DMS53 treated with DMSO at 0.1 percent for 48 hours (cell line): ENCODE results near the gene ATF7IP.

Source experiments
- DNase-seq: peaks from one replicate; lab custom pipeline; 2025; ENCODE audit not compliant: unreplicated experiment; lab: John Stamatoyannopoulos, UW

The ATF7IP gene

GRCh38 chr12:14410177-14410576 lies 44.7 kb downstream of the ATF7IP start:
- DNase-seq = no peak

GRCh38 chr12:14410841-14411569 lies 45.5 kb downstream of the ATF7IP start:
- DNase-seq = no peak

DNA sequence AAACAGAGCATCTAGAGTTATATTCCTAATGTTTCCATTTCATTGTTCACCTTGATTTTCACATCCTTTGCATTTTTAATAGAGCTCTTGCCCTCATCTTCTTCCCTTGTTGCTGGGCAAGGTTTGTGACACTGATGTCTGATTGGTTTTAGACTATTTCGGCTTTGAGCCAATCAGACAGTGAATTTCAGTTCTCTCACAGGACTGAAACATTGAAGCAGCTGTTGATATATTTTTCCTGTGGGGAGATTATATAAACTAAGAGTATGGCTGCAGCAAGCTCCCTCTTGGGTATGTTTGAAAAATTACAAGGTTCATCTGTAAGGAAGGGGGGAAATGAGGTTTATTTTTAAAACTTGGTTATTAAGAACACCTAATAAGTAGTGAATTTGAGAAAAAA lies 51.2 kb downstream of the ATF7IP start:
- DNase-seq = peak; percentile 78

GRCh38 chr12:14417715-14418114 lies 52.2 kb downstream of the ATF7IP start:
- peak; percentile 51 for DNase-seq

- DNase-seq = no peak
Measured at GRCh38 chr12:14418451-14418890, 53.0 kb downstream of the ATF7IP start.

DNA sequence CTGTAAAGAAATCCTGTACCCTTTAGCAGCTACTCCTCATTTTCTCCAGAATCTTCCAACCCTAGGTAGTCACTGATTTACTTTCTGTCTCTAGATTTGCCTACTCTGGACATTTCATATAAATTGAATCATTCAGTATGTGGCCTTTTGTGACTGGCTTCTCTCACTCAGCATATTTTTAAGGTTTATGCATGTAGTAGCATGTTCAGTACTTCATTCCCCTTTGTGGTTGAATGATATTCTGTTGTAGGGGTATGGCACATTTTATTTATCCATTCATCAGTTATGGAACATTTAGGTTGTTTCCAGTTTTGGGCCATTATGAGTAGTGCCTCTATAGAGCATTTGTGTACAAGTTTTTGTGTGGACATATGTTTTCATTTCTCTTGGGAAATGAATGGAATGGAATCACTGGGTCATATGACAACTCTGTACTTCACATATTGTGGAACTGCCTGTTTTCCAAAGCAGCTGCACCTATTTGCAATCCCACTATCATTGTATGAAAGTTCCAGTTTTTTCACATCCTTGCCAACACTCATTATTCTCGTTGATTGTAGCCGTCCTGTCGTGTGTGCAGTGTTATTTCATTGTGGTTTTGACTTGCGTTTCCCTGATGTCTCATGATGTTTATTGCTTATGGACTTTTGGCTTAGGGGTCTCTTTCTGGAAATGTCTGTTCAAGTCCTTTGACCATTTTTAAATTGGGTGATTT lies 57.2 kb downstream of the ATF7IP start:
- no peak for DNase-seq

DNA sequence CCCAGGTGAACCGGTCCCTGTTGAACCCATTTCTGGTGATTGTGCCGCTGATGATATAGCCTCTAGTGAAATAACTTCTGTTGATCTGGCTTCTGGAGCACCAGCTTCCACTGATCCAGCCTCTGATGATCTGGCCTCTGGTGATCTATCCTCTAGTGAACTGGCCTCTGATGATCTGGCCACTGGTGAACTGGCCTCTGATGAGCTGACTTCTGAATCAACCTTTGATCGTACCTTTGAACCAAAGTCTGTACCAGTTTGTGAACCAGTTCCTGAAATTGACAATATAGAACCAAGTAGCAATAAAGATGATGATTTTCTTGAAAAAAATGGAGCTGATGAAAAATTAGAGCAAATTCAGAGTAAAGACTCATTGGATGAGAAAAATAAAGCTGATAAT lies 59.1 kb downstream of the ATF7IP start:
- DNase-seq = no peak

DNA sequence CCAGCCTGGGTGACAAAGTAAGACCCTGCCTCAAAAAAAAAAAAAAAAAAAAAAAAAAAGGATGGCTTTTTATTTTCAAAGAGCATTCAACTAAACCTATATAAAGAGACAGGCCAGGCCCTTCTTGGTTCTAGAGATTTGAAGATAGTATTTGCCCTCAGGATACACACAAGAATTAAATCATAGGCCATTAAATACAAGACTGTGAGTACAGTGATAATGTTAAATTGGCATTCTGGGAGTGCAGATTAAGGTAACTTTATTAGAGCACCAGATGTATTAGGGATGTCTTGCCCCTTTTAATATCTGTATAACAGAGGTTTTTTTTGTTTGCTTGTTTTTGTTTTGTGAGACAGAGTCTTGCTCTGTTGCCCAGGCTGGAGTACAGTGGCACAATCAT lies 61.3 kb downstream of the ATF7IP start:
- no peak for DNase-seq

DNA sequence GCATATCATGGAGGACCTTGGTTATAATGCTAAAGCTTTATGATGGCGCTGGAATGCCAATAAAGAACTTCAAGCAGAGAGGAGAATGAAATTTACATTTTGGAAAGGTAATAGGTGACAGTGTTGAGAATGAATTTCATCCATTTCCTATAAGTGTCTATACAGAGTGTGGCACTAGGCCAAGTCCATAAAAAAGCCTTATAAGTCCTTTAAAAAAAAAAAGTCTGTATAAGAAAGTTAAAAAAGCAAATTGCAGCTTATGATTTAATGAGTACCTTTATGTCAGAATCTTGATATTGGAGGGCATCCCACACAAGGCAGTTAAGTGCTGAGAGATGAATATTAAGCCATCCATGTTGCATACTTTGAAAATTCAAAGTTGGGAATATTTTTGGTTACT lies 62.4 kb downstream of the ATF7IP start:
- no peak for DNase-seq

DNA sequence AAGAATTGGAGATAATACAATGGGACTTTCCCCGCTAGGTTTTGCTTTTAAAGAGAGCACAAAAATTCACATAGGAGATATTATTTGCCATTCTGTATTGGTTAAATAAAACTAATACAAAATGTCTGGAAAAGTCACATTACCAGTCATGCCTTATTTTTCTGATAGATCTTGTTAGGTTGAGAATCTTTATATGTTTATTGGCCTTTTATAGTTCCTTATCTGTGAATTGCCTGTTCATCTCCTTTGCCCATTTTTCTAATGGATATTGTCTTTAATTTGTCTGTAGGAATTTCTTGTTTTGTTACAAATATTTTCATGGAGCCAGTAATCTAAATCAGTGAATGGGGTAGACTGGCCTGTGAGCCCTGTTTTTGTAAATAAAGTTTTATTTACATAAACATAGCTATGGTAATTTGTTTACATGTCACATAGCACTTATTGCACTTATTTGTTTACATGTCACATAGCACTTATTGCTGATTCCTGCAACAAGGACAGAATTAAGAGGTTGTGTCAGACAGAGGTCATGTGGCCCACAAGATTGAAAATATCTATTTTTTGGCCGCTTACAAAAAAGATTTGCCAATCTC lies 65.0 kb downstream of the ATF7IP start:
- no peak for DNase-seq

GRCh38 chr12:14431975-14432374 lies 66.5 kb downstream of the ATF7IP start:
- DNase-seq = no peak

DNA sequence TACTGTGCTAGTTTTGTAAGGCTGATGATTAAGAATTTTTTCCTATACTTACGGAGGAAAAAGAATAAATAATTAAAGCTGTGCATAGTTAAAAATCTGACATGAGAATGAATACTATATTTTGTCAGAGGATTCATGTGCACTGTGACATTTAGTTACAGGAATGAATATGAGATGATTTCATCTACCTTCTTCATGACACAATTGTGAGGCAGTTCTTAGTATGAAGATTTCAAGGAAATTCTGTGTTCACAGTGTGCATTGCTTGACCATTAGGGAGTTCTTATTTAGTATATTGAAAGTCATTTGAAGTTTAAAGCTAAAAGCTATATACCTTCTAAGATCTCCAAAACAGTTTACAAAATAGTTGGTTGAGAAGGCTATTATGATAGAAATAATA lies 70.1 kb downstream of the ATF7IP start:
- no peak for DNase-seq

DNA sequence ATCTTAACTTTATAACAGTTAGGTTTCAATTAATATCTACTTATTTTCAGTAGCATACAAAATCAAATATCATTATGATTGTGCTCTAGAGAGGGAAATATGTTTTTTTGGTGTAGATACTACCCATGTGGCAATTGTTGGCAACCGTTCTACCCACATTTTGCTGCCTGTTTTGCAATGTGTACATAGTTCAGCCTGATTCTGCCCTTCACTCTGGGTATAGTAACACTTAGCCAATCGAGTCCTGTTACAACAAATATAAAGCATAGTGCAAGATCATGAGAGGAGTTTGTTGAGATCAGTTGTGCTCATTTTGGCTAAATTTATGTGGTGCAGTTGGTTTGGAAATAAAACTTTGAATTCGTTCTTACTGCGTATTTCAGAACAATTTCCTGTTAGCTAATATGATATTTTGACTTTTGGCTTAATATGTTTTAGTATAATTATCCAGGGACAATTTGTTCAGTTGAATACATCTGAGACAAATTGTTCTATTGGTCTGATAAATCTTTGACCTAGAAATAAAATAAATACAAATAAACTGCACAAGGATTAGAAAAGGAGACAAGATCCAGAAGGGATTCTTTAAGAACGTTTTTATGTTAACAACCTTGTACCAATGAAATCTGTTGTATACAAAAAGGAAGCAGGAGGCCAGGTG lies 76.9 kb downstream of the ATF7IP start:
- no peak for DNase-seq

GRCh38 chr12:14443531-14443930 lies 78.0 kb downstream of the ATF7IP start:
- no peak for DNase-seq

GRCh38 chr12:14450479-14450878 lies 85.0 kb downstream of the ATF7IP start:
- no peak for DNase-seq

DNA sequence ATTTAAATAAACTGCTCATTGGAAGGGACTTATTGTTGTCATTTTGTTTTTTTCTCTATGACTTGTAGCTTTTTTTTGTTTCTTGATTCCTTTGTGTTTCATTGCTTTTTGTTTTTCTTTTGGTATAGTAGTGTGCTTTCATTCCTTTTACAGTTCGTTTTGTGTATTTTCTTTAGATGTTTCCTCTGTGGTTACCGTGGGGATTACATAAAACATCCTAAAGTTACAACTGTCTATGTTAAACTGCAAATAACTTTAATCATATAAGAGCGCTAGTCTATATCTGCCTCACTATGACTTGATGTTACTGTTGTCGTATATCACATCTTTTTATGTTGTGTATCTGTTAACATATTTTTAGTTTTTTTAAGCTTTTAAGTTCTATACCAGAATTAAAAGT lies 86.9 kb downstream of the ATF7IP start:
- no peak for DNase-seq

GRCh38 chr12:14452865-14453264 lies 87.4 kb downstream of the ATF7IP start:
- no peak for DNase-seq

DNA sequence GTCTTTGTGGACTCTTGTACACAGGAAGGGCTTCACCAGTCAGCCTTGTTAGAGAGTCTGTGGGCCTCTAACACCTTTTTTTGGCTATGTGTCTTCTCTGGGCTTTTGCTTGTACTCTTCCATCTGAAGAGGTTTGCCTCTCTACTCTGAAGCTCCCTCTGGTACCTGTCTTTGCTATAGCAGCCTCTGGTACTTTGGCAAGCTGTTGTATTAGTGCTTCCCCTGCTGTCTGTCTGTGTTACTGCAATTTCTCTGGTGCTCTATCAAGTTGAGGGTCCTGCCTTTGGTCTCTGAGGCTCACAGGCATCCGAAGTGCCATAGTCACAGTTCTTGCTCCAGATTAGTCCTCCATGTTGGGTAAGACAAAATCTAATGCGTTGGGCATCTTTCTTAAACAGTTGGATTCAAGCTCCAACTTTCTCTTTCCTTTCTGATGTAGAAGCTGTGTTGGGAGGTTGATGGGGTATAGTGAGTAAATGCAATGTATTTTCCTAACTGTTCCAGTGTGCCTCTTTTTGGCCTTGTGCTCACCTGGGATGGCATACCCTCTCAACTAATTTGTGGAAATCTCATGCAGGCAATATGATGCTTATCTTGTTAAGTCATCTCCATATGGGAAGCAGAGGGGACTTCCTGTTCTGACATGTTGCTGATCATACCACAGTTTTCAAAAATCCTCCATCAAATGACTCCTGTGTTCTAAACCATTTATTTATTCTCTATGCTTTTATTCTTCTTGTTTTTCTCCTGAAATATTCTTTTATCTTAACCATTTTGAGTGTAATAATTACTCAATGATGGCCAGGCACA lies 88.8 kb downstream of the ATF7IP start:
- DNase-seq = peak; percentile 61

- DNase-seq = no peak
Measured at GRCh38 chr12:14460212-14460841, 94.8 kb downstream of the ATF7IP start.

GRCh38 chr12:14471497-14471896 lies 106.0 kb downstream of the ATF7IP start:
- DNase-seq = no peak
